Sigmoid colon (tissue), 4 donors: ENCODE results near the gene VEGFA.

Experiments
- EP300 ChIP-seq, 4 donors: sonication (generic); formaldehyde crosslinking; IDR thresholded peaks; one replicate each; pipeline ENCODE4 v1.6.1; 2017; ENCODE audit warnings: antibody characterized with exemption in 4 of 4
- POLR2AphosphoS5 ChIP-seq, 4 donors: sonication (generic); formaldehyde crosslinking; IDR thresholded peaks; one replicate each; pipeline ENCODE4 v1.6.1; 2017; ENCODE audit warnings: antibody characterized with exemption in 4 of 4

DNA sequence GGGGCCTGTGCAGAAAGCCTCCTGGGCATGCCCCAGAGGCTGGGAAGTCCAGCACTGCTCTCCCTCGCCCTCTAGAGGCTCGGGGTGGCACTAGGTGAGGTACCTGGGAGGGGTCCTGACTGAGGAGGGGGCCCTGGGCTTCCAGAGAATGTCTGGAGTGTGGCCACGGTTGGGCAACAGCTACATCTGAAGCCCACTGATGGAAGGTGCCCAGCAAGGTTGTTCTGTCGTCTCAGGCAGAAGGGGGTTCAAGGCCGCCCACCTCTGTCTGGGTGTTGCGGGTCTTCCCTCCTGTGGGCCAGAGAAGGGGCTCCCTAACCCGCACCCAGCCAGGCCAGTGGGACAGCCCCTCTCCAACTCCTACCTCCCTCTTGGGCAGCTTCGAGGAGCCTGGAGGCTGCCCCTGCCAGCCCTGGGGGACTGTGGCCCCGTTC is 11.4 kb upstream of the VEGFA start:
- TF ChIP-seq EP300 (IDR thresholded peaks at IDR 0.05): no peak
- TF ChIP-seq POLR2AphosphoS5 (IDR thresholded peaks at IDR 0.05): no peak
